Measurements from ENCODE around the gene OR1I1. TPM values are rescaled to one million over a fixed set of nuclear protein-coding genes. Genes with fewer than 3 reads are reported as not detected.

The OR1I1 gene
- total and polyA plus RNA-seq, 2 of the 4 experiments (the other 2 are of a cell fraction) = not detected

- in situ Hi-C loops (cut with MboI; ENCODE audit: low sequenced_read_pairs) (no loop called here), dilution Hi-C loops (cut with HindIII; ENCODE audit: low sequenced_read_pairs, unreplicated experiment) (no loop called here), intact Hi-C loops (cut with micrococcal nuclease) (no loop called here)
- Histone ChIP-seq H3K23ac (ENCODE audit: low read depth, low read length) (no peak overlapping the region), H4K91ac (ENCODE audit: insufficient read depth, low read depth, low read length) (no peak overlapping the region), H3K56ac (ENCODE audit: extremely low read depth, insufficient read depth, low read length) (no peak overlapping the region), H2BK5ac (ENCODE audit: low read depth, low read length, poor library complexity, severe bottlenecking) (no peak overlapping the region), H3K79me1 (ENCODE audit: low read depth in 1 of 2, low read length in 2 of 2) (no peaks in the 10 kb centered on the region), H4K5ac (ENCODE audit: low read depth, low read length) (no peak overlapping the region), H3K4ac (ENCODE audit: low read depth, low read length) (no peak overlapping the region), H3K27me3 (ENCODE audit: control insufficient read depth, insufficient read depth, low read length) (no peaks in the 10 kb centered on the region), H3K9me1 (ENCODE audit: insufficient read depth, low read length) (no peaks in the 10 kb centered on the region), H3K9ac (ENCODE audit: low read depth, low read length) (no peak overlapping the region), H4K20me1 (ENCODE audit: insufficient read depth, low read length) (no peaks in the 10 kb centered on the region), H4K8ac (ENCODE audit: low read depth in 2 of 2, low read length in 2 of 2) (no peak overlapping the region), H3K18ac (ENCODE audit: low read depth, low read length) (no peak overlapping the region), H2BK20ac (ENCODE audit: low read depth, low read length) (no peak overlapping the region), H3K27ac (ENCODE audit: insufficient read depth, low read length) (no peak overlapping the region), H3K4me3 (ENCODE audit: insufficient read depth, low read depth, low read length) (no peak overlapping the region), H3K14ac (replicated peaks; ENCODE audit: low read depth, low read length) (no peak overlapping the region), H3K4me2 (ENCODE audit: low read depth, low read length) (no peak overlapping the region), H2AK9ac (replicated peaks; ENCODE audit: low read depth, low read length, poor library complexity) (no peak overlapping the region), H2BK15ac (ENCODE audit: low read depth, low read length) (no peak overlapping the region), H3K9me3 (ENCODE audit: control insufficient read depth, insufficient read depth, low read length) (no peaks in the 10 kb centered on the region), H2AFZ (replicated peaks; ENCODE audit: low read length, poor library complexity) (no peak overlapping the region), H2BK120ac (ENCODE audit: low read depth, low read length) (no peak overlapping the region), H2AK5ac (ENCODE audit: low read depth, low read length) (no peak overlapping the region), H3K36me3 (ENCODE audit: control insufficient read depth, insufficient read depth, low read length) (no peaks in the 10 kb centered on the region), H3K4me1 (ENCODE audit: control insufficient read depth, insufficient read depth, low read length) (no peaks in the 10 kb centered on the region)
- ChIA-PET CTCF (no interaction called here), POLR2A (ENCODE audit: unreplicated experiment) (no interaction called here)
- ATAC-seq (ENCODE audit: low read depth) (no peak), DNase-seq (no peak)
- no TSS peak for BruUV-seq (replicated peaks)
- TF ChIP-seq CHD1 (IDR thresholded peaks at IDR 0.05; ENCODE audit: low read depth, low read length) (no peak), MAFK (IDR thresholded peaks at IDR 0.05; ENCODE audit: low read depth, low read length) (no peak), NFE2L2 (IDR thresholded peaks at IDR 0.05; ENCODE audit: low read depth, low read length) (no peak), CTCF (conservative IDR thresholded peaks at IDR 0.05; ENCODE audit: low read depth, low read length) (no peak), BHLHE40 (IDR thresholded peaks at IDR 0.05; ENCODE audit: low read depth, low read length) (no peak), SMC3 (IDR thresholded peaks at IDR 0.05; ENCODE audit: low read depth, low read length) (no peak), RCOR1 (IDR thresholded peaks at IDR 0.05; ENCODE audit: insufficient replicate concordance, low read length) (no peak), USF2 (IDR thresholded peaks at IDR 0.05; ENCODE audit: low read depth, low read length) (no peak), RFX5 (IDR thresholded peaks at IDR 0.05; ENCODE audit: low read depth, low read length) (no peak), RAD21 (IDR thresholded peaks at IDR 0.05; ENCODE audit: low read length) (no peak), FOS (IDR thresholded peaks at IDR 0.05; ENCODE audit: low read depth, low read length) (no peak), ELK1 (IDR thresholded peaks at IDR 0.05; ENCODE audit: borderline replicate concordance, low read depth, low read length) (no peak), CEBPB (IDR thresholded peaks at IDR 0.05; ENCODE audit: low read depth, low read length) (no peak), MAZ (IDR thresholded peaks at IDR 0.05; ENCODE audit: borderline replicate concordance, low read depth, low read length) (no peak), MXI1 (IDR thresholded peaks at IDR 0.05; ENCODE audit: borderline replicate concordance, low read depth, low read length) (no peak), POLR2A (IDR thresholded peaks at IDR 0.05; ENCODE audit: low read depth, low read length) (no peak)
- WGBS, 2 experiments (ENCODE audit: extremely low coverage in 2 of 2, insufficient read length in 1 of 2) = 22% methylated on average over 1 of the region's 1 CpG; no CpG with 5 or more reads in 1 of the 2 experiments
These were observed 40.0 kb upstream of the OR1I1 start for GRCh38 chr19:15042003-15042402.

Measured in IMR-90 (cell line).